Sigmoid colon (tissue), 7 donors: Measurements from ENCODE around the gene CAMTA1. TPM values are rescaled to one million over a fixed set of nuclear protein-coding genes. Genes with fewer than 3 reads are reported as not detected.

Experiments used
- DNase-seq: peaks from one replicate; pipeline ENCODE4 v3.0.0-alpha.2; 2019
- H3K27ac ChIP-seq, 4 donors: fragments of 200-600 bp; sonication (generic); one replicate each; pipeline ENCODE4 v1.5.1; 2016 to 2019; ENCODE audit warnings: mild to moderate bottlenecking in 1 of 4
- H3K27me3 ChIP-seq, 3 donors: fragments of 200-600 bp; sonication (generic); one replicate each; pipeline ENCODE4 v1.5.1; 2019; ENCODE audit warnings: mild to moderate bottlenecking in 1 of 3
- H3K36me3 ChIP-seq, 4 donors: fragments of 200-600 bp; sonication (generic); one replicate each; pipeline ENCODE4 v1.5.1; 2016 to 2019
- H3K4me1 ChIP-seq, 4 donors: fragments of 200-600 bp; sonication (generic); one replicate each; pipeline ENCODE4 v1.5.1; 2017 to 2019
- H3K4me3 ChIP-seq, 4 donors: fragments of 200-600 bp; sonication (generic); one replicate each; pipeline ENCODE4 v1.5.1; 2017 to 2019; ENCODE audit warnings: mild to moderate bottlenecking in 2 of 4, moderate library complexity in 1 of 4
- H3K9me3 ChIP-seq, 4 donors: fragments of 200-600 bp in 3 of 4; sonication (generic) in 3 of 4; one replicate each; pipeline versions ENCODE4 v1.5.1 to v1.6.1; 2013 to 2019
- CTCF ChIP-seq, 4 experiments: fragments of 450-650 bp in 3 of 4; fragments of 200-600 bp in 1 of 4; IDR thresholded peaks; one replicate each; pipeline ENCODE4 v1.5.1; 2016 to 2019; ENCODE audit warnings: antibody characterized with exemption in 4 of 4, mild to moderate bottlenecking in 3 of 4, moderate library complexity in 2 of 4
- EP300 ChIP-seq, 4 donors: sonication (generic); formaldehyde crosslinking; IDR thresholded peaks; one replicate each; pipeline ENCODE4 v1.6.1; 2017; ENCODE audit warnings: antibody characterized with exemption in 4 of 4
- POLR2A ChIP-seq, 2 donors: fragments of 450-650 bp; IDR thresholded peaks; one replicate each; pipeline ENCODE4 v1.6.1; 2016; ENCODE audit warnings: antibody characterized with exemption in 2 of 2, mild to moderate bottlenecking in 2 of 2, moderate library complexity in 2 of 2
- POLR2AphosphoS5 ChIP-seq, 4 donors: sonication (generic); formaldehyde crosslinking; IDR thresholded peaks; one replicate each; pipeline ENCODE4 v1.6.1; 2017; ENCODE audit warnings: antibody characterized with exemption in 4 of 4
- WGBS, 2 donors: extraction: QIAGEN DNeasy Blood & Tissue Kit; methylation state at CpG; one replicate each; pipeline ENCODE4 v1.1.7; 2013; 5-methylcytosine and 5-hydroxymethylcytosine counted together
- intact Hi-C: fragments of 100-400 bp; cut with DNase I; formaldehyde crosslinking; loops from one replicate; pipeline ENCODE4 v1.15.1; 2023
- polyA plus RNA-seq, 3 donors: library from polyadenylated mRNA; stranded (reverse); fragments of 200-250 nt; gene quantifications; one replicate each; pipeline ENCODE4 v1.2.3, GENCODE V29; 2013
- total RNA-seq, 4 donors: library from RNA; depleted of rRNA; stranded (reverse); fragments of >200 nt; gene quantifications; one replicate each; pipeline ENCODE4 v1.1.0, GENCODE V29; 2016
- donor health status: healthy with polysubstance abuse.
- donor health status: Bipolar disorder and iron deficiency.
- donor health status: healthy.

CAMTA1 gene
- total and polyA plus RNA-seq, 7 donors: 97.9 to 196 (median 177) TPM

DNA sequence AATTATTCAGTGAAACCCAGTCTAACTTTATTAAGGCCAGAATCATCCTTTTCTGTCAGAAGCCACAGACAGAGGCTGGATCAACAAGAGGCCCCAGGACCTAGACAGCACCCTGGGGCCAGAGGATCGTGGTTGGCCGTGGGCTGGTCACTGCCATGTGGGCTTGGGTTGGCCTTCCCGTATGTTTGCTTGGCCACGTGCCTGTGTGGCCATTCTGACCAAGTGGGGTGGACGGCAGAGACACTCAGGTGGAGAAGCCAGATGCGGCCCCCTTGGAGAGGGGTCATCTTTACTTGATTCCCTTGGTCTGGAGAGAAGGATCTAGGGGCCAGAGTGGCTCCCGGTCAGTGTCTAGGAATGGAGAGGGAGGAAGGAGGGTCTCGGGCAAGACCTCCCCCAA, 327.9 kb downstream of the CAMTA1 start:
- Histone ChIP-seq H3K4me1 (peaks cover 0 to 6% (median 2%) of the 10 kb centered on the region in 4 donors), H3K27me3 (no peaks in the 10 kb centered on the region), H3K4me3 (no peak overlapping the region), H3K9me3 (no peaks in the 10 kb centered on the region), H3K36me3 (no peaks in the 10 kb centered on the region), H3K27ac (no peak overlapping the region)
- DNase-seq: no peak
- WGBS, 2 donors: 88 to 89% methylated on average over 8 of the region's 8 CpGs
- intact Hi-C loops: no loop called here
- TF ChIP-seq POLR2A (IDR thresholded peaks at IDR 0.05): no peak
- no peak for TF ChIP-seq CTCF (IDR thresholded peaks at IDR 0.05)
- TF ChIP-seq POLR2AphosphoS5 (IDR thresholded peaks at IDR 0.05): no peak
- no peak for TF ChIP-seq EP300 (IDR thresholded peaks at IDR 0.05)

GRCh38 chr1:7113822-7114221, 328.6 kb downstream of the CAMTA1 start:
- intact Hi-C loops: no loop called here
- Histone ChIP-seq H3K27me3 (no peaks in the 10 kb centered on the region), H3K4me3 (no peak overlapping the region), H3K36me3 (no peaks in the 10 kb centered on the region), H3K9me3 (no peaks in the 10 kb centered on the region), H3K4me1 (peaks cover 0 to 6% (median 2%) of the 10 kb centered on the region in 4 donors), H3K27ac (no peak overlapping the region)
- WGBS, 2 donors: 81 to 82% methylated on average over 6 of the region's 6 CpGs
- DNase-seq: no peak
- no peak for TF ChIP-seq CTCF (IDR thresholded peaks at IDR 0.05)
- TF ChIP-seq EP300 (IDR thresholded peaks at IDR 0.05): no peak
- no peak for TF ChIP-seq POLR2AphosphoS5 (IDR thresholded peaks at IDR 0.05)
- no peak for TF ChIP-seq POLR2A (IDR thresholded peaks at IDR 0.05)

DNA sequence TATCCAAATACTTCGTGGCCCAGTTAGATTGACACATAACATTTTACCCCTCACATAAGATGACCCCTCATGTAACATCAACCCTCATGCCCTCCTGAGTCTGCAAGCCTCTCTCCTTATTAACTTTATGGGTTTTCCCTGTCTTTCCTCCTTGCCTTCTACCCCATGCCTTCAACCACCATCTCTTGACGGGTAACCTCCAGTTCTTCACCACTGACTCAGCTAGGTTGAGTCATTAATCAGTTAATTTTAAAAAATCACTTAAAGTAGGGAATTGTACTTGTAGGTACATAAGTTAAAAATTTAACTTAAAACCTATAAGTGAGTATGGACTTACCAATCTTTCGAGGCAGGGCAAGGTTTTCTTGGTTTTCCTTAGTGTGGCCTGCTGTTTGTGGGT, 330.7 kb downstream of the CAMTA1 start:
- no peak overlapping the region for H3K27ac ChIP-seq
- H3K4me1 ChIP-seq: peaks cover 0 to 6% (median 2%) of the 10 kb centered on the region in 4 donors
- intact Hi-C loops: no loop called here
- no peak overlapping the region for H3K4me3 ChIP-seq
- H3K27me3 ChIP-seq: no peaks in the 10 kb centered on the region
- WGBS, 2 donors: 86 to 87% methylated on average over 3 of the region's 3 CpGs
- TF ChIP-seq CTCF (IDR thresholded peaks at IDR 0.05) (no peak), POLR2AphosphoS5 (IDR thresholded peaks at IDR 0.05) (no peak), POLR2A (IDR thresholded peaks at IDR 0.05) (no peak), EP300 (IDR thresholded peaks at IDR 0.05) (no peak)
- H3K36me3 ChIP-seq: no peaks in the 10 kb centered on the region
- H3K9me3 ChIP-seq: no peaks in the 10 kb centered on the region
- no peak for DNase-seq

- DNase-seq: no peak
- TF ChIP-seq EP300 (IDR thresholded peaks at IDR 0.05) (no peak), CTCF (IDR thresholded peaks at IDR 0.05) (peak in 1 of 4 experiments; percentile 11)
- peaks cover 0 to 18% (median 15%) of the 10 kb centered on the region in 4 donors for H3K4me1 ChIP-seq
- no peaks in the 10 kb centered on the region for H3K36me3 ChIP-seq
- no peaks in the 10 kb centered on the region for H3K27me3 ChIP-seq
- H3K4me3 ChIP-seq: no peak overlapping the region
- intact Hi-C loops: no loop called here
- H3K27ac ChIP-seq: peak overlapping the region in 1 of 4 donors; percentile 56
- no peaks in the 10 kb centered on the region for H3K9me3 ChIP-seq
- 26 to 41% methylated on average over 13 of the region's 13 CpGs for WGBS, 2 donors
Observed at GRCh38 chr1:7117399-7118281, 332.4 kb downstream of the CAMTA1 start.
